GM23338 (cell line): ENCODE data around the gene SORL1. TPM values are rescaled to one million over a fixed set of nuclear protein-coding genes. Genes with fewer than 3 reads are reported as not detected.

Source experiments
- ATAC-seq: fragments of 200-7000 bp; cut with Tn5 transposase; 3 replicates; pipeline ENCODE4 v1.9.1; 2020
- DNase-seq: peaks from one replicate; pipeline ENCODE4 v3.0.0-alpha.2; 2015; ENCODE audit warnings: low spot score
- H2AFZ ChIP-seq: fragments of 200-600 bp; sonication (generic); 2 replicates; pipeline ENCODE4 v1.8.0; 2016; ENCODE audit warnings: antibody characterized with exemption, mild to moderate bottlenecking, moderate library complexity
- H3F3A ChIP-seq: fragments of 200-600 bp; sonication (generic); replicated peaks from 2 replicates; pipeline ENCODE4 v1.8.0; 2017; ENCODE audit warnings: antibody characterized with exemption, mixed run types, low read depth
- H3K27ac ChIP-seq: fragments of 200-600 bp; sonication (generic); 2 replicates; pipeline ENCODE4 v1.6.1; 2016; ENCODE audit warnings: low read depth
- H3K27me3 ChIP-seq: fragments of 200-600 bp; sonication (generic); 2 replicates; pipeline ENCODE4 v1.8.0; 2016; ENCODE audit warnings: mild to moderate bottlenecking, mixed run types, moderate library complexity; ENCODE audit not compliant: insufficient read depth
- H3K36me3 ChIP-seq: fragments of 200-600 bp; sonication (generic); 2 replicates; pipeline ENCODE4 v1.8.0; 2016; ENCODE audit warnings: mild to moderate bottlenecking; ENCODE audit not compliant: insufficient read depth
- H3K4me1 ChIP-seq: fragments of 200-600 bp; sonication (generic); 2 replicates; pipeline ENCODE4 v1.8.0; 2016; ENCODE audit warnings: mild to moderate bottlenecking, moderate library complexity; ENCODE audit not compliant: insufficient read depth
- H3K4me2 ChIP-seq: fragments of 200-600 bp; sonication (generic); 2 replicates; pipeline ENCODE4 v1.7.1; 2017; ENCODE audit warnings: mixed run types
- H3K4me3 ChIP-seq: fragments of 200-600 bp; sonication (generic); 2 replicates; pipeline ENCODE4 v1.6.1; 2016; ENCODE audit warnings: mixed run types
- H3K79me2 ChIP-seq: fragments of 200-600 bp; sonication (generic); replicated peaks from 2 replicates; pipeline ENCODE4 v1.8.0; 2017; ENCODE audit warnings: mild to moderate bottlenecking; ENCODE audit not compliant: insufficient read depth
- H3K9me2 ChIP-seq: fragments of 200-600 bp; sonication (generic); 2 replicates; pipeline ENCODE4 v1.8.0; 2017; ENCODE audit not compliant: insufficient read depth
- H4K20me1 ChIP-seq: fragments of 200-600 bp; sonication (generic); replicated peaks from 2 replicates; pipeline ENCODE4 v1.8.0; 2017; ENCODE audit warnings: mild to moderate bottlenecking; ENCODE audit not compliant: insufficient read depth
- H3K27ac Mint-ChIP-seq: 2 replicates; pipeline ENCODE4 v1.8.0; 2020; ENCODE audit warnings: inconsistent platforms, mild to moderate bottlenecking, moderate library complexity, mixed read lengths
- H3K27me3 Mint-ChIP-seq: 3 replicates; pipeline ENCODE4 v1.8.0; 2022; ENCODE audit warnings: low read depth, mild to moderate bottlenecking, moderate library complexity, mixed read lengths, inconsistent platforms; ENCODE audit not compliant: insufficient read depth, poor library complexity
- H3K36me3 Mint-ChIP-seq: 3 replicates; pipeline ENCODE4 v1.8.0; 2021; ENCODE audit warnings: low read depth, mild to moderate bottlenecking, inconsistent platforms, moderate library complexity, mixed read lengths
- H3K4me1 Mint-ChIP-seq: 3 replicates; pipeline ENCODE4 v1.8.0; 2020; ENCODE audit warnings: mild to moderate bottlenecking, inconsistent platforms, mixed read lengths
- H3K4me3 Mint-ChIP-seq: 3 replicates; pipeline ENCODE4 v1.8.0; 2021; ENCODE audit warnings: moderate library complexity, mild to moderate bottlenecking, inconsistent platforms, mixed read lengths
- H3K9me3 Mint-ChIP-seq: 3 replicates; pipeline ENCODE4 v1.8.0; 2020; ENCODE audit warnings: moderate library complexity, mild to moderate bottlenecking, inconsistent platforms, mixed read lengths
- CREB1 ChIP-seq: fragments of 250-450 bp; sonication (Bioruptor Pico); IDR thresholded peaks from 2 replicates; pipeline ENCODE4 v1.5.0; 2020; ENCODE audit warnings: low read depth, mild to moderate bottlenecking, moderate library complexity
- ETS1 ChIP-seq: IDR thresholded peaks from 2 replicates; pipeline ENCODE4 v1.6.1; 2016; ENCODE audit warnings: antibody characterized with exemption
- EZH2 ChIP-seq: fragments of 200-600 bp; sonication (generic); IDR thresholded peaks from one replicate; pipeline ENCODE4 v1.8.0; 2017; ENCODE audit warnings: antibody characterized with exemption, mild to moderate bottlenecking, low read depth; ENCODE audit not compliant: unreplicated experiment
- EZH2phosphoT487 ChIP-seq: fragments of 200-600 bp; sonication (generic); IDR thresholded peaks from one replicate; pipeline ENCODE4 v1.8.1; 2018; ENCODE audit warnings: antibody characterized with exemption; ENCODE audit not compliant: unreplicated experiment
- JUNB ChIP-seq: IDR thresholded peaks from one replicate; pipeline ENCODE4 v1.6.1; 2016; ENCODE audit warnings: antibody characterized with exemption; ENCODE audit not compliant: unreplicated experiment
- NANOG ChIP-seq: IDR thresholded peaks from 2 replicates; pipeline ENCODE4 v1.6.1; 2016; ENCODE audit warnings: antibody characterized with exemption, borderline replicate concordance
- STAT1 ChIP-seq: IDR thresholded peaks from one replicate; pipeline ENCODE4 v1.6.1; 2016; ENCODE audit warnings: antibody characterized with exemption; ENCODE audit not compliant: unreplicated experiment
- ZNF114 ChIP-seq: fragments of 250-450 bp; sonication (Bioruptor Pico); IDR thresholded peaks from 2 replicates; pipeline ENCODE4 v1.5.0; 2020; ENCODE audit warnings: mild to moderate bottlenecking, moderate library complexity
- ZNF331 ChIP-seq: fragments of 250-450 bp; sonication (Bioruptor Pico); IDR thresholded peaks from 2 replicates; pipeline ENCODE4 v1.5.0; 2020; ENCODE audit warnings: low read depth, mild to moderate bottlenecking, moderate library complexity
- polyA plus RNA-seq: library from polyadenylated mRNA; unstranded; fragments of >200 nt; fragmentation: Nextera tagmentation; extraction: Ambion mirVana; gene quantifications from 2 replicates; pipeline ENCODE4 v1.2.1, GENCODE V29; 2016
- total RNA-seq: library from RNA; depleted of rRNA; stranded (reverse); fragments of >200 nt; shearing (Covaris generic); gene quantifications from 2 replicates; pipeline ENCODE4 v1.2.3, GENCODE V29; 2014
- TF ChIP-seq, protein P1 (sequence below): fragments of 250-450 bp; sonication (Bioruptor Pico); IDR thresholded peaks from 2 replicates; pipeline ENCODE4 v1.5.0; 2020; ENCODE audit warnings: mild to moderate bottlenecking, moderate library complexity

The SORL1 gene
- total and polyA plus RNA-seq, 2 experiments from 2014 or later = 23.0 to 78.8 TPM

DNA sequence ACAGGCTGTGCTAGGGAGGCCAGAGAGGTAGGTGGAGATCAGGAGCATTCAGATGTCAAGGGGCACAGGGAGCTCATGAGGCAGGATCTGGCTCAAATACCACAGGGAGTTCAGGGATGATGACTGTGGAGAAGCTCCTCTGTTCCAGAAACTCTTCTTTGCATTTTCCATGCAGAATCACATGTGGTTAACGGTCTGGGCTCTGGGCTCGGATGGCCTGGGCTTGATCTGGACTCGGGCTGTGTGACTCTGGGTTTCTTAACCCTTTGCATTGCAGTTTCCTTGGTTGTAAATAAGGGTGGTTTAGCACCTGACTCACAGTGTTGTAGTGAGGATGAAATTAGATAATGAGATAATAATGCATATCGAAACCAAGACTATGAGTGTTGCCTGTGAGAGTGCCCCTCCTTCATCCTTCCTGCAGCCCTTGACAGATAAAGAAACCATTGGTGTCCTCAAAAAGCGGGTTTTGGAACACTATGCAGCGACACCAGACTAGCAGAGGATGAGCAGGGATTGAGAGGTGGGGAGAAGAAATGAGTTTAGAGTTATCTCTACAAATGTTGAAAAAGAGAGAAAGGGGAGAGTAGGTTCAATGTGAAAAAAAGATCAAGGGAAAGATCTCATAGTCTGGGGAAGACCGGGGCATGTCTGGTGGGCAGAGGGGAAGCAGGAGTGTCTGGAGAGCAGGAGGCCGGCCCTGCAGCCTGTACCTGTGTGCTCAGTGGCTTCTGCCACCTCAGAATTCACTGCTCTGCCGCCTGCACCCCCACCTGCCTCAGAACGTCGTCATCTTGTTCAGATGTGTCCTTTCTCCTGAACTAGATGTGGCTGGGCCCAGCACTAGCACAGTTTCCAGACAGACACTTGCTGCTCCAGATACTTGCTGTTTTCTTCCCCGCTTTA, 198.5 kb downstream of the SORL1 start (continued):
- TF ChIP-seq, protein P1, sequence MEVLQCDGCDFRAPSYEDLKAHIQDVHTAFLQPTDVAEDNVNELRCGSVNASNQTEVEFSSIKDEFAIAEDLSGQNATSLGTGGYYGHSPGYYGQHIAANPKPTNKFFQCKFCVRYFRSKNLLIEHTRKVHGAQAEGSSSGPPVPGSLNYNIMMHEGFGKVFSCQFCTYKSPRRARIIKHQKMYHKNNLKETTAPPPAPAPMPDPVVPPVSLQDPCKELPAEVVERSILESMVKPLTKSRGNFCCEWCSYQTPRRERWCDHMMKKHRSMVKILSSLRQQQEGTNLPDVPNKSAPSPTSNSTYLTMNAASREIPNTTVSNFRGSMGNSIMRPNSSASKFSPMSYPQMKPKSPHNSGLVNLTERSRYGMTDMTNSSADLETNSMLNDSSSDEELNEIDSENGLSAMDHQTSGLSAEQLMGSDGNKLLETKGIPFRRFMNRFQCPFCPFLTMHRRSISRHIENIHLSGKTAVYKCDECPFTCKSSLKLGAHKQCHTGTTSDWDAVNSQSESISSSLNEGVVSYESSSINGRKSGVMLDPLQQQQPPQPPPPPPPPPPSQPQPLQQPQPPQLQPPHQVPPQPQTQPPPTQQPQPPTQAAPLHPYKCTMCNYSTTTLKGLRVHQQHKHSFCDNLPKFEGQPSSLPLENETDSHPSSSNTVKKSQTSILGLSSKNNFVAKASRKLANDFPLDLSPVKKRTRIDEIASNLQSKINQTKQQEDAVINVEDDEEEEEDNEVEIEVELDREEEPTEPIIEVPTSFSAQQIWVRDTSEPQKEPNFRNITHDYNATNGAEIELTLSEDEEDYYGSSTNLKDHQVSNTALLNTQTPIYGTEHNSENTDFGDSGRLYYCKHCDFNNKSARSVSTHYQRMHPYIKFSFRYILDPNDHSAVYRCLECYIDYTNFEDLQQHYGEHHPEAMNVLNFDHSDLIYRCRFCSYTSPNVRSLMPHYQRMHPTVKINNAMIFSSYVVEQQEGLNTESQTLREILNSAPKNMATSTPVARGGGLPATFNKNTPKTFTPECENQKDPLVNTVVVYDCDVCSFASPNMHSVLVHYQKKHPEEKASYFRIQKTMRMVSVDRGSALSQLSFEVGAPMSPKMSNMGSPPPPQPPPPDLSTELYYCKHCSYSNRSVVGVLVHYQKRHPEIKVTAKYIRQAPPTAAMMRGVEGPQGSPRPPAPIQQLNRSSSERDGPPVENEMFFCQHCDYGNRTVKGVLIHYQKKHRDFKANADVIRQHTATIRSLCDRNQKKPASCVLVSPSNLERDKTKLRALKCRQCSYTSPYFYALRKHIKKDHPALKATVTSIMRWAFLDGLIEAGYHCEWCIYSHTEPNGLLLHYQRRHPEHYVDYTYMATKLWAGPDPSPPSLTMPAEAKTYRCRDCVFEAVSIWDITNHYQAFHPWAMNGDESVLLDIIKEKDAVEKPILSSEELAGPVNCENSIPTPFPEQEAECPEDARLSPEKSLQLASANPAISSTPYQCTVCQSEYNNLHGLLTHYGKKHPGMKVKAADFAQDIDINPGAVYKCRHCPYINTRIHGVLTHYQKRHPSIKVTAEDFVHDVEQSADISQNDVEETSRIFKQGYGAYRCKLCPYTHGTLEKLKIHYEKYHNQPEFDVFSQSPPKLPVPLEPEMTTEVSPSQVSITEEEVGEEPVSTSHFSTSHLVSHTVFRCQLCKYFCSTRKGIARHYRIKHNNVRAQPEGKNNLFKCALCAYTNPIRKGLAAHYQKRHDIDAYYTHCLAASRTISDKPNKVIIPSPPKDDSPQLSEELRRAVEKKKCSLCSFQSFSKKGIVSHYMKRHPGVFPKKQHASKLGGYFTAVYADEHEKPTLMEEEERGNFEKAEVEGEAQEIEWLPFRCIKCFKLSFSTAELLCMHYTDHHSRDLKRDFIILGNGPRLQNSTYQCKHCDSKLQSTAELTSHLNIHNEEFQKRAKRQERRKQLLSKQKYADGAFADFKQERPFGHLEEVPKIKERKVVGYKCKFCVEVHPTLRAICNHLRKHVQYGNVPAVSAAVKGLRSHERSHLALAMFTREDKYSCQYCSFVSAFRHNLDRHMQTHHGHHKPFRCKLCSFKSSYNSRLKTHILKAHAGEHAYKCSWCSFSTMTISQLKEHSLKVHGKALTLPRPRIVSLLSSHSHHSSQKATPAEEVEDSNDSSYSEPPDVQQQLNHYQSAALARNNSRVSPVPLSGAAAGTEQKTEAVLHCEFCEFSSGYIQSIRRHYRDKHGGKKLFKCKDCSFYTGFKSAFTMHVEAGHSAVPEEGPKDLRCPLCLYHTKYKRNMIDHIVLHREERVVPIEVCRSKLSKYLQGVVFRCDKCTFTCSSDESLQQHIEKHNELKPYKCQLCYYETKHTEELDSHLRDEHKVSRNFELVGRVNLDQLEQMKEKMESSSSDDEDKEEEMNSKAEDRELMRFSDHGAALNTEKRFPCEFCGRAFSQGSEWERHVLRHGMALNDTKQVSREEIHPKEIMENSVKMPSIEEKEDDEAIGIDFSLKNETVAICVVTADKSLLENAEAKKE (CRISPR knock-in tag) = no peak
- TF ChIP-seq EZH2 (no peak), JUNB (no peak), ETS1 (no peak), STAT1 (no peak), ZNF114 (CRISPR knock-in tag) (no peak), NANOG (no peak)

DNA sequence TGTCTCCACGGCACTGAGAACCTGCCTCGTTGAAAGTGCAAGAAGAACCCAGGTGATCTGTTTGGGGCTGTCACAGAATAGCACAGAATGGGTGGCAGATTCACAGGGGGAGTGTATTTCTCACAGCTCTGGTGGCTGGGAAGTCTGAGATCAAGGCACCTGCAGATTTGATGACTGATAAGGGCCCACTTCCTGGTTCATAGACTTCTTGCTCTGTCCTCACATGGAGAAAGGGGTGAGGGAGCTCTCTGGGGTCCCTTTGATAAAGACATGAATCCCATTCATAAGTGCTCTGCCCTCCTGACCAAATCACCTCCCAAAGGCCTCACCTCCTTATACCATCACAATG, 199.1 kb downstream of the SORL1 start:
- Histone ChIP-seq H3K4me2 (no peak overlapping the region), H3K79me2 (no peaks in the 10 kb centered on the region), H3F3A (0 out of 2 replicates have a peak, but pooled peaks cover 7% of the 10 kb centered on the region), H3K9me2 (0 out of 2 replicates have a peak, but pooled peaks cover 9% of the 10 kb centered on the region), H3K27me3 (no peaks in the 10 kb centered on the region), H3K4me1 (peaks cover 31% of the 10 kb centered on the region), H3K4me3 (no peak overlapping the region), H3K27ac (no peak overlapping the region), H4K20me1 (no peaks in the 10 kb centered on the region), H2AFZ (no peak overlapping the region), H3K36me3 (no peaks in the 10 kb centered on the region)
- Mint-ChIP-seq H3K9me3 (no peaks in the 10 kb centered on the region), H3K27ac (no peak overlapping the region), H3K4me3 (no peak overlapping the region), H3K4me1 (peaks cover 34% of the 10 kb centered on the region), H3K36me3 (no peaks in the 10 kb centered on the region), H3K27me3 (peaks cover 14% of the 10 kb centered on the region)
- ATAC-seq (no peak), DNase-seq (no peak)
- no peak for TF ChIP-seq JUNB
- TF ChIP-seq EZH2phosphoT487 = no peak
- TF ChIP-seq ZNF114 (CRISPR knock-in tag) = no peak
- TF ChIP-seq ETS1 = no peak
- TF ChIP-seq NANOG = no peak
- TF ChIP-seq STAT1 = no peak
- no peak for TF ChIP-seq ZNF331 (CRISPR knock-in tag)
- no peak for TF ChIP-seq EZH2
- TF ChIP-seq CREB1 (CRISPR knock-in tag) = no peak
